ENCODE data around the gene CARM1.
A peak's percentile ranks its signal among the peaks of the same experiment; 100 is the strongest.

Gene CARM1

DNA sequence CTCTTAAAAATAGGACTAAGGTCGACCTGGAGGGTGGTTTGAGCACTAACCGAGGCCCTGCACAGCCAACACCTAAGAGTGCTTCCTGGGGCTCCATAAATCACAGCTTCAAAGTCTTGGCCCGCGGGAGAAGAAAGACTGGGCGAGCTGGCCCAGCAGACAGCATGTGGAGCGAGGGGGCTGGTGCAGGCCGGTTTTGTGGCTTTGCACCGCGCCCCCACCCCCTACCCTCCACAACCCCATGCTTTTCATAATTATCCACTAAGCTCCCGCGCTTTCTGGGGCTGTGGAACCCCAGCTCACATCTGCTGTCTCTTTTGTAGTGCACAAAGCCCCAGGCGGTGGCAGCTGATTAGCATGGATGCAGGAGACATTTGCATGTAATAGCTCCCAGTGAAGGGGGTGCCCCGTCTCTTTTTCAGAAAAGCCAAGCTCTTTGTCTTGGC lies 17.1 kb downstream of the CARM1 start:
- ATAC-seq (ENCODE audit: low read depth) (no peak), DNase-seq (ENCODE audit: low spot score) (no peak)
- TF ChIP-seq, protein P1, sequence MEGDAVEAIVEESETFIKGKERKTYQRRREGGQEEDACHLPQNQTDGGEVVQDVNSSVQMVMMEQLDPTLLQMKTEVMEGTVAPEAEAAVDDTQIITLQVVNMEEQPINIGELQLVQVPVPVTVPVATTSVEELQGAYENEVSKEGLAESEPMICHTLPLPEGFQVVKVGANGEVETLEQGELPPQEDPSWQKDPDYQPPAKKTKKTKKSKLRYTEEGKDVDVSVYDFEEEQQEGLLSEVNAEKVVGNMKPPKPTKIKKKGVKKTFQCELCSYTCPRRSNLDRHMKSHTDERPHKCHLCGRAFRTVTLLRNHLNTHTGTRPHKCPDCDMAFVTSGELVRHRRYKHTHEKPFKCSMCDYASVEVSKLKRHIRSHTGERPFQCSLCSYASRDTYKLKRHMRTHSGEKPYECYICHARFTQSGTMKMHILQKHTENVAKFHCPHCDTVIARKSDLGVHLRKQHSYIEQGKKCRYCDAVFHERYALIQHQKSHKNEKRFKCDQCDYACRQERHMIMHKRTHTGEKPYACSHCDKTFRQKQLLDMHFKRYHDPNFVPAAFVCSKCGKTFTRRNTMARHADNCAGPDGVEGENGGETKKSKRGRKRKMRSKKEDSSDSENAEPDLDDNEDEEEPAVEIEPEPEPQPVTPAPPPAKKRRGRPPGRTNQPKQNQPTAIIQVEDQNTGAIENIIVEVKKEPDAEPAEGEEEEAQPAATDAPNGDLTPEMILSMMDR (IDR thresholded peaks at IDR 0.05; ENCODE audit: poor library complexity, severe bottlenecking): no peak
- Histone ChIP-seq H3K4me1 (ENCODE audit: insufficient read depth, poor library complexity, severe bottlenecking) (no peaks in the 10 kb centered on the region), H3K36me3 (ENCODE audit: low read depth) (no peaks in the 10 kb centered on the region), H3K27ac (ENCODE audit: poor library complexity, severe bottlenecking) (no peak overlapping the region), H3K27me3 (ENCODE audit: insufficient read depth, poor library complexity, severe bottlenecking) (no peaks in the 10 kb centered on the region), H3K4me3 (ENCODE audit: severe bottlenecking) (no peak overlapping the region), H3K9me3 (ENCODE audit: severe bottlenecking) (no peaks in the 10 kb centered on the region)

DNA sequence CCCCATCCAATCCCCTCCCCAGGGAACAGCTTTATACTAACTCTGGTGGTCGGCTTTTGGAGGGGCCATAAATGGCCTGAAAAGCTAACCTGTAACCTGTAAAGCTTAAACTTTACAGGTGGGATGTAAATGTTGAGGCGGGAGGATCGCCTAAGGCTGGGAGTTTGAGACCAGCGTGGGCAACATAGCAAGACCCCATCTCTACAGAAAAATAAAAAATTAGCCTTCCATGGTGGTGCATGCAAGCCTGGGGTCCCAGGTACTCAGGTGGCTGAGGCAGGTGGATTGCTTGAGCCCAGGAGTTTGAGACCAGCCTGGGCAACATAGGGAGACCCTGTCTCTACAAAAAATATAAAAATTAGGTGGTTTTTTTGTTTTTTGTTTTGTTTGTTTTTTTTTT lies 18.5 kb downstream of the CARM1 start:
- DNase-seq (ENCODE audit: low spot score): no peak
- H3K27ac ChIP-seq (ENCODE audit: poor library complexity, severe bottlenecking): no peak overlapping the region
- TF ChIP-seq, protein P1 (IDR thresholded peaks at IDR 0.05; ENCODE audit: poor library complexity, severe bottlenecking): no peak
- no peak for ATAC-seq (ENCODE audit: low read depth)
- H3K27me3 ChIP-seq (ENCODE audit: insufficient read depth, poor library complexity, severe bottlenecking): no peaks in the 10 kb centered on the region
- no peaks in the 10 kb centered on the region for H3K4me1 ChIP-seq (ENCODE audit: insufficient read depth, poor library complexity, severe bottlenecking)
- H3K36me3 ChIP-seq (ENCODE audit: low read depth): no peaks in the 10 kb centered on the region
- no peaks in the 10 kb centered on the region for H3K9me3 ChIP-seq (ENCODE audit: severe bottlenecking)
- H3K4me3 ChIP-seq (ENCODE audit: severe bottlenecking): no peak overlapping the region

DNA sequence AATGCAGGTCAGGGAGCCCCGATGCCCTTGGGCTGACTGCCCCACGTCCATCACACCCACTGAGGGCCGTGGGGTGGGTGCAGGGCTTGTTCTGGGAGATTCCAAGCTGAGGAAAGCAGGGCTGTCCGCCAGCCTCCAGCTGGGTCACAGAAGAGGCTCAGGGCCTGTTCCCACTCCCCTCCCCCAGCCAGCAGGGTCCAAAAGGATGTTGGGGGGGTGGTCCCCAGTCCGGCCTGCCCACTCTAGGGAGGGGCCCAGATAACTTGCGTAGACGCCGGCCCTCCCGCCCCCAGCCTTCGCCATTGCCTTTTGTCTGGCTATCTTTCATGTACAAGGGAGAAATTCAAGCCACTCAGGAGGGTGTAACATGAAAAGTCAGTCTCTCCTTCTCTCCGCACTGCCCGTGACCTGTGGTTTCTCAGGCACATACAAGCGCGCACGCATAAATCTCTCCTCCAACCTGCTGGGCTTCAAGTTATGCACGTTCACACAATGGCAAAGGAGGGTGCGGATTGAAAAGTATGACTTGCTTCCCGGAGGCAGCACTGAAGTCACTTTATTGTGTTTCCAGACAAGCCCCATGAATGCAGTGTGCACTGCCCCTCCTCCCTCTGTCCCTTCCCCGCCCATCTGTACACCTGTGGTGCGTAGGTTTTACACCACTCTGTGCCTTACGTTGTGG lies 20.2 kb downstream of the CARM1 start:
- ATAC-seq (ENCODE audit: low read depth): peak; percentile 34; the same call in 1 of the 3 replicates

DNA sequence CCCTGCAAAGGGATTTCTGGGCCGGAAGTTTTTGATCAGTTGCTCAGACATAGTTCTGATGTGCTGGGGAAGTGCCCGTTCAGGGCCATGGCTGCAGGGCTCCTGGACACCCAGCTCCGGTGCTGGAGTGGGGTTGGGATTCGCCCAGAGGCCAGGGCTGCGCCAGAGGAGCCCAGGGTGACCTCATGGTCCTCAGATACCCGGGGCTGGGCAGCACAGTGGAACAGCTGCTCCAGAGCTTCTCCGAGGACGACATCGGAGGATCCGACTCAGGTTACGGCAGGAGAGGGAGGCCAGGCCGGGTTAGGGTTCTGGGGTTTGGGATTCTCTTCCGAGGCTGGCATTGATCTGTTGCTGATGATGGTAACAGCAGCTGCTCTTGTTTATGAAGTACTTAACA lies 20.9 kb downstream of the CARM1 start:
- no peak for DNase-seq (ENCODE audit: low spot score)
- Histone ChIP-seq H3K36me3 (ENCODE audit: low read depth) (no peaks in the 10 kb centered on the region), H3K9me3 (ENCODE audit: severe bottlenecking) (no peaks in the 10 kb centered on the region), H3K4me3 (ENCODE audit: severe bottlenecking) (no peak overlapping the region), H3K27ac (ENCODE audit: poor library complexity, severe bottlenecking) (no peak overlapping the region), H3K27me3 (ENCODE audit: insufficient read depth, poor library complexity, severe bottlenecking) (no peaks in the 10 kb centered on the region), H3K4me1 (ENCODE audit: insufficient read depth, poor library complexity, severe bottlenecking) (no peaks in the 10 kb centered on the region)
- ATAC-seq (ENCODE audit: low read depth): no peak
- TF ChIP-seq, protein P1 (IDR thresholded peaks at IDR 0.05; ENCODE audit: poor library complexity, severe bottlenecking): no peak

More for the DNA sequence above, 20.2 kb downstream of the CARM1 start:
- no peaks in the 10 kb centered on the region for H3K9me3 ChIP-seq (ENCODE audit: severe bottlenecking)
- H3K4me3 ChIP-seq (ENCODE audit: severe bottlenecking): no peak overlapping the region
- H3K36me3 ChIP-seq (ENCODE audit: low read depth): no peaks in the 10 kb centered on the region
- no peaks in the 10 kb centered on the region for H3K27me3 ChIP-seq (ENCODE audit: insufficient read depth, poor library complexity, severe bottlenecking)
- TF ChIP-seq, protein P1 (IDR thresholded peaks at IDR 0.05; ENCODE audit: poor library complexity, severe bottlenecking): no peak
- no peak for DNase-seq (ENCODE audit: low spot score)
- H3K27ac ChIP-seq (ENCODE audit: poor library complexity, severe bottlenecking): no peak overlapping the region
- no peaks in the 10 kb centered on the region for H3K4me1 ChIP-seq (ENCODE audit: insufficient read depth, poor library complexity, severe bottlenecking)

DNA sequence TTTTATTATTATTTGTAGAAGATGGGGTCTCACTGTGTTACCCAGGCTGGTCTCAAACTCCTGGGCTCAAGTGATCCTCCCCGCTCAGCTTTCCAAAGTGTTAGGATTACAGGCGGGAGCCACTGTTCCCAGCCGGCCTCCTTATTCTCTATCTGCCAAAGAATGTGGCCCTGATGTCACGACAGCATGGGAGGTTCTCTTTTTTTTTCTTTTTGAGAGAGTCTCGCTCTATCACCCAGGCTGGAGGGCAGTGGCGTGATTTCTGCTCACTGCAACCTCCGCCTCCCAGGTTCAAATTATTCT lies 23.5 kb downstream of the CARM1 start:
- TF ChIP-seq, protein P1 (IDR thresholded peaks at IDR 0.05; ENCODE audit: poor library complexity, severe bottlenecking): no peak
- no peak for ATAC-seq (ENCODE audit: low read depth)
- DNase-seq (ENCODE audit: low spot score): no peak
- H3K27me3 ChIP-seq (ENCODE audit: insufficient read depth, poor library complexity, severe bottlenecking): no peaks in the 10 kb centered on the region
- no peak overlapping the region for H3K27ac ChIP-seq (ENCODE audit: poor library complexity, severe bottlenecking)
- no peaks in the 10 kb centered on the region for H3K36me3 ChIP-seq (ENCODE audit: low read depth)
- no peak overlapping the region for H3K4me3 ChIP-seq (ENCODE audit: severe bottlenecking)
- peaks cover 8% of the 10 kb centered on the region for H3K4me1 ChIP-seq (ENCODE audit: insufficient read depth, poor library complexity, severe bottlenecking)
- no peaks in the 10 kb centered on the region for H3K9me3 ChIP-seq (ENCODE audit: severe bottlenecking)
